Muscle of arm (tissue), 12 donors: Measurements from ENCODE around the gene NSMF. TPM values are rescaled to one million over a fixed set of nuclear protein-coding genes. Genes with fewer than 3 reads are reported as not detected.
"Not testable (repeated sequence)": the region's sequence is repeated elsewhere in the genome, so short reads cannot be mapped to it uniquely, and the experiment has no call there.

Experiments
- DNase-seq: peaks from one replicate; pipeline ENCODE4 v3.0.0-alpha.2; 2013
- polyA plus RNA-seq, 12 donors: library from polyadenylated mRNA; unstranded; fragments of 120-200 nt; gene quantifications; one replicate each; pipeline ENCODE4 v1.2.1, GENCODE V29; 2013; ENCODE audit not compliant: insufficient read length in 12 of 12

The NSMF gene
- polyA plus RNA-seq, 12 donors = 13.4 to 40.8 (median 17.9) TPM; not detected in 1

- no peak for DNase-seq
Measured at GRCh38 chr9:137415451-137415850, 43.7 kb downstream of the NSMF start.

- no peak for DNase-seq
Measured at GRCh38 chr9:137412431-137412830, 46.7 kb downstream of the NSMF start.

GRCh38 chr9:137411645-137412380, 47.3 kb downstream of the NSMF start:
- DNase-seq = no peak

- DNase-seq = no peak
Measured at GRCh38 chr9:137411260-137411644, 47.9 kb downstream of the NSMF start.

GRCh38 chr9:137410891-137411249, 48.3 kb downstream of the NSMF start:
- no peak for DNase-seq

- DNase-seq = not testable (repeated sequence)
Measured at GRCh38 chr9:137410236-137410890, 48.8 kb downstream of the NSMF start.

- DNase-seq = no peak
Measured at GRCh38 chr9:137409515-137409914, 49.6 kb downstream of the NSMF start.

GRCh38 chr9:137408651-137409405, 50.3 kb downstream of the NSMF start:
- DNase-seq = no peak

GRCh38 chr9:137407590-137408300, 51.4 kb downstream of the NSMF start:
- DNase-seq = peak; percentile 59

GRCh38 chr9:137406876-137407589, 52.1 kb downstream of the NSMF start:
- DNase-seq = peak; percentile 71

GRCh38 chr9:137406085-137406760, 52.9 kb downstream of the NSMF start:
- no peak for DNase-seq

- DNase-seq = no peak
Measured at GRCh38 chr9:137405677-137406081, 53.5 kb downstream of the NSMF start.

- DNase-seq = no peak
Measured at GRCh38 chr9:137404961-137405567, 54.1 kb downstream of the NSMF start.

GRCh38 chr9:137403269-137403668, 55.9 kb downstream of the NSMF start:
- no peak for DNase-seq

GRCh38 chr9:137402746-137403145, 56.4 kb downstream of the NSMF start:
- DNase-seq = no peak

GRCh38 chr9:137398561-137399468, 60.3 kb downstream of the NSMF start:
- no peak for DNase-seq

GRCh38 chr9:137397675-137398423, 61.3 kb downstream of the NSMF start:
- DNase-seq = no peak
